IPS-18c (cell line): ENCODE results near the gene CDH5.

Experiments used
- H3K4me3 ChIP-seq: 2 replicates; pipeline ENCODE4 v1.7.0; 2013; ENCODE audit warnings: low read depth, mild to moderate bottlenecking, low read length, moderate library complexity; ENCODE audit not compliant: insufficient read depth
- H3K9me3 ChIP-seq: one replicate; pipeline ENCODE4 v1.6.1; 2013; ENCODE audit warnings: mild to moderate bottlenecking, low read length, moderate library complexity; ENCODE audit not compliant: control insufficient read depth, insufficient read depth

CDH5 gene

DNA sequence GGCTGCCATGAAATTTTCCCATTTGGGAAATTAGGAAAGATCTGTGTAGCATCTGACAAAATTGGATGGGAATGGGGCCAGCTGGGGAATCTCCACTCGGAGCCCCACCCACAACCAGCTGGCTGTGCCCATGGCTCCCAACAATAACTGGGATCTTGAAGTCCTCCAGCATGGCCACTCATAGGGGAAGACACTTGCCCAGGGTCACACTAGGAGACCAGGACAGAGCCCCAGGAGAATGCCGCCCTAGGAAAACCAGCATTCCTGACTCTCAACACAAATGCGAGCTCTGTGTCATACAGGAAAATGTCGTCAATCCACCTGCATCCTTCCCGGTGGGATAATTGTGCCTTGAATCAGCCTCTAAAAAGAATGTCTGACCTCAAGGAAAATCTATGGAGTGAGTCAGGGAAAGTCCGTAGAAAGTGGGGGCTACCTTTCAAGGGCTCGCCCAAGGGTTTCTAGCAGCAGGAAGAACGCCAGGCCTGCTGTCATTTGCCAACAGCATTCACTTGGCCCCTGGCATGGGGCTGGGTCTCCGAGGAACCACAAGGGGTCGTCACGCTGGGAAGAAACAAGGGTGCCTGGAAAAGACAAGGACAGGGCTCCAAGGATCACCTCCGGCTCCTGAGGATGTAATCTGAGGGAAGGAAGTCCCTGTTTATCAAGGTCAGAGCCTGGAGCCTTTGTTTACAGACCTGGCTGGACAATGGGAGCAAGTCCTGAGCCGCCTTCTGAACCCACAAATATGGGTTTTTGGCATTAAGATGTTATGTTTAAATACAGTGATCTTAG is 15.9 kb downstream of the CDH5 start:
- Histone ChIP-seq H3K4me3 (no peak overlapping the region), H3K9me3 (peaks cover 2% of the 10 kb centered on the region)

- no peak overlapping the region for H3K4me3 ChIP-seq
- peaks cover 2% of the 10 kb centered on the region for H3K9me3 ChIP-seq
Observed at GRCh38 chr16:66382966-66383299, 16.4 kb downstream of the CDH5 start.

DNA sequence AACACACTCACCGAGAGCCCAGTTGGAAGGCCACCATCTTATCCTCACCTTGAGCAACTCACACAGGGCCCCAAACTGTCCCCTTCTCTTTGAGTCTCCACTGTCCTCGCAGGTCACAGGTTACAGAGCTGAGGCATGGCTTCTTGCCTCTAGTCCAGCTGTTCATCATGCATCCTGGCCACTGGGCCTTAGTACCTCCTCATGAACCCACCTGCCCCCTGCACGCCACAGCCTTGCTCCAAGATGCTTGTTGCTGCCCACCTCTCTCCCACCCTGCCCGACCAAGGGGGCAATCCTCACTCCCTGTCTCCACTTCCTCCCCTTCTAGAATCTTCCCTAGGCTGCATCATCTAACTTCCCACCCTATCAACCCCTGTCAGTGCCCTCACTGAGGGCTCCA is 17.1 kb downstream of the CDH5 start:
- peaks cover 2% of the 10 kb centered on the region for H3K9me3 ChIP-seq
- no peak overlapping the region for H3K4me3 ChIP-seq

- Histone ChIP-seq H3K9me3 (peaks cover 2% of the 10 kb centered on the region), H3K4me3 (no peak overlapping the region)
Observed at GRCh38 chr16:66385415-66385814, 18.9 kb downstream of the CDH5 start.

GRCh38 chr16:66386629-66387622 is 20.4 kb downstream of the CDH5 start:
- Histone ChIP-seq H3K9me3 (no peaks in the 10 kb centered on the region), H3K4me3 (no peak overlapping the region)

DNA sequence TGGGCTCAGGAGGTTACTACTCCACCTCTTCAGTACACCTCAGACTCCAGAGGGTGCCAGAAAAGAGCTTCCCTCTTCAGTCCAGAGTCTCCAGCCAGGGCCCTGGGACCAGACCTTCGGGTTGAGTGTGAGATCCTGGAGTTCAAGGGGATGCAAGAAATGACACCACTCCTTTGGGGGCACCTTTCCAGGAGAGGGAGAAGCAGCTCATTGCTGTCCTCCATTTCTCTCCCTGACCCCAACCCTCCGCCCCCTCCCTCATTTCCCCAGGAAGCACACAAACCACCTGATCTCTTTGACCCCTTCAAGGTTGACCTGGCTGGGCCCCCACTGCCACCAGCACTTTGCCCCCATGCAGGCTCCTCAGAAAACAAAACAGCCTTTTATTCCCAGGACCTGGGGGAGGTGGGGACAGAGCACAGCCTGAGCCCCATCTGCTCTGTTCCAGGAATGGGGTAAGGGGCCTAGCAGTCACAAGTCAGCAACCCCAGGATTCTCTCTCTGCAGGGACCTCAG is 21.4 kb downstream of the CDH5 start:
- H3K4me3 ChIP-seq: no peak overlapping the region
- no peaks in the 10 kb centered on the region for H3K9me3 ChIP-seq

DNA sequence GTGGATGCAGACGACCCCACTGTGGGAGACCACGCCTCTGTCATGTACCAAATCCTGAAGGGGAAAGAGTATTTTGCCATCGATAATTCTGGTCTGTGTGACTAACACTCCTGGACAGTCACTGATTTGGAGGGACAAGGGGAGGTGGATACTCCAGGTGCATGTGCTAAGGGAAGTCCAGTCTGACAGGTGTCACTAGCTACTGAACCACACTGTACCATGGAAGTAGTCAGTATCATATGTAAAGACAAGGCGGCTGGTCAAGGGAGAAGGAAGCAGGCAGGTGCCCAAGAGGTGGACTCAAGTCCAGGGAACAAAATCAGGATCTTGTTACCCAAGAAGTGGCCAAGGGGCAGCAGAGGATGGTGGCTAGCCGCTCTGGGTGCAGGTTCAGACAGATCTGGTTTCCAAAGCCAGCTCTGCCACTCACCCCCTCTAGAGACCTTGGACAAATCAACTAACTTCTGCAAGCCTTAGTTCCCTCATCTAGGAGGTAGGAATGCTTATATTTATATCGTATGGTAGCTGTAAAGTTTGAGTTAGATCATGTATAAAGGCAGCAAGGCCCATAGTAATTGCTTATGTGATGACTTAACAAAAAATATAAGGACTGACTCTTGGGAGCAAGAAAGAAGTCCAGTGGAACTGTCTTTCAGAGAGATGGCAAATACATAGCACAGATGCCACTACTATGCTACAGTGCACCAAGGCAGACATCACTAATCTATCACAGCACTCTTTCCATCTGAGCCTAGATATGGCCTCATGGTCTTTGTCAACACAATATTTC is 22.1 kb downstream of the CDH5 start:
- H3K9me3 ChIP-seq: no peaks in the 10 kb centered on the region

GRCh38 chr16:66389256-66390176 is 23.0 kb downstream of the CDH5 start:
- no peak overlapping the region for H3K4me3 ChIP-seq
- H3K9me3 ChIP-seq: no peaks in the 10 kb centered on the region

More for the DNA sequence above, 22.1 kb downstream of the CDH5 start:
- no peak overlapping the region for H3K4me3 ChIP-seq

- H3K4me3 ChIP-seq: no peak overlapping the region
- no peaks in the 10 kb centered on the region for H3K9me3 ChIP-seq
Observed at GRCh38 chr16:66390346-66391108, 24.0 kb downstream of the CDH5 start.

- no peaks in the 10 kb centered on the region for H3K9me3 ChIP-seq
- H3K4me3 ChIP-seq: no peak overlapping the region
Observed at GRCh38 chr16:66391726-66392670, 25.5 kb downstream of the CDH5 start.

GRCh38 chr16:66395806-66396555 is 29.5 kb downstream of the CDH5 start:
- Histone ChIP-seq H3K4me3 (no peak overlapping the region), H3K9me3 (no peaks in the 10 kb centered on the region)

- H3K9me3 ChIP-seq: no peaks in the 10 kb centered on the region
- H3K4me3 ChIP-seq: no peak overlapping the region
Observed at GRCh38 chr16:66397736-66398433, 31.4 kb downstream of the CDH5 start.

- no peaks in the 10 kb centered on the region for H3K9me3 ChIP-seq
- H3K4me3 ChIP-seq: no peak overlapping the region
Observed at GRCh38 chr16:66399031-66399430, 32.5 kb downstream of the CDH5 start.

DNA sequence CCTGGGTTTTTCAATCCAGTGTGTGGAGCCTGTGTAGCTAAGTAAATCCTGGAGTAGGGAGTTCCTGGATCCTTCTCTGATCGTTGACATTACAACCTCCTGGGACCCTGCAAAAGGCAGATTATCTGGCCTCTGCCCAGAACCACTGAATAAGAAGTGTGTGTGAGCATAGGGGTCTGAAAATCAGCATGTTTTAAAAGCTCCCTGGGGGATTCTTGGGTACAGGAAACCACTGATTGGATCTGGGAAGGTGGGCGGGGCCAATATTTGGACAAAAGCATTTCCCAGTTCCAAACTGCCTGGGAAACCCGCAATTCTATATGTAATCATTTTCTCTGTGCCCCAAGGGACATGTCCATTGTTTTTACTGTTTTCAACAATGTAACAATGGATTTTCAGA is 33.4 kb downstream of the CDH5 start:
- Histone ChIP-seq H3K4me3 (no peak overlapping the region), H3K9me3 (no peaks in the 10 kb centered on the region)
